K562 (cell line): ENCODE results near the gene GGA3. TPM values are rescaled to one million over a fixed set of nuclear protein-coding genes. Genes with fewer than 3 reads are reported as not detected.
A peak's percentile ranks its signal among the peaks of the same experiment; 100 is the strongest.

Experiments
- BDP1 ChIP-seq: IDR thresholded peaks from 3 replicates; pipeline ENCODE4 v1.6.1; 2011; ENCODE audit not compliant: insufficient read length, insufficient read depth
- BRD9 ChIP-seq: fragments of 450-650 bp; IDR thresholded peaks from 2 replicates; pipeline ENCODE4 v1.6.1; 2018; ENCODE audit warnings: low read depth; ENCODE audit not compliant: partially characterized antibody
- CBX2 ChIP-seq: fragments of 200-600 bp; sonication (generic); IDR thresholded peaks from one replicate; pipeline ENCODE4 v1.6.1; 2012; ENCODE audit warnings: mild to moderate bottlenecking, low read length, inconsistent platforms; ENCODE audit not compliant: insufficient read depth, poor library complexity, severe bottlenecking
- CHCHD3 ChIP-seq: fragments of 250-450 bp; sonication (Bioruptor Pico); IDR thresholded peaks from 2 replicates; pipeline ENCODE4 v2.1.2; 2022; ENCODE audit warnings: mild to moderate bottlenecking
- DACH1 ChIP-seq: fragments of 450-650 bp; IDR thresholded peaks from 2 replicates; pipeline ENCODE4 v1.6.1; 2018; ENCODE audit not compliant: partially characterized antibody
- DNMT1 ChIP-seq: fragments of 450-650 bp; IDR thresholded peaks from 2 replicates; pipeline ENCODE4 v1.6.1; 2016; ENCODE audit warnings: antibody characterized with exemption, mild to moderate bottlenecking
- ELK1 ChIP-seq: sonication (generic); formaldehyde crosslinking; IDR thresholded peaks from 2 replicates; pipeline ENCODE4 v1.8.1; 2022; ENCODE audit warnings: missing genetic modification reagents
- ESRRA ChIP-seq: fragments of 450-650 bp; IDR thresholded peaks from 2 replicates; pipeline ENCODE4 v1.6.1; 2014; ENCODE audit warnings: low read depth, mild to moderate bottlenecking, moderate library complexity, borderline replicate concordance
- GATAD2B ChIP-seq: fragments of 450-650 bp; IDR thresholded peaks from 2 replicates; pipeline ENCODE4 v1.6.1; 2017; ENCODE audit warnings: mild to moderate bottlenecking, borderline replicate concordance
- HCFC1 ChIP-seq: IDR thresholded peaks from 2 replicates; pipeline ENCODE4 v1.6.1; 2012; ENCODE audit warnings: low read depth, low read length, improper control_type of control experiment
- HDAC6 ChIP-seq: IDR thresholded peaks from 2 replicates; pipeline ENCODE4 v1.6.1; 2012; ENCODE audit warnings: low read depth, mild to moderate bottlenecking, control low read depth, inconsistent platforms, low read length, moderate library complexity
- HMGN3 ChIP-seq: IDR thresholded peaks from 2 replicates; pipeline ENCODE4 v1.6.1; 2011; ENCODE audit warnings: borderline replicate concordance, low read depth, mild to moderate bottlenecking, mixed read lengths, low read length; ENCODE audit not compliant: insufficient read length; ENCODE audit errors: extremely low read depth
- HOXB6 ChIP-seq: fragments of 250-450 bp; sonication (Bioruptor Pico); IDR thresholded peaks from 2 replicates; pipeline ENCODE4 v1.5.1; 2022; ENCODE audit warnings: mild to moderate bottlenecking, borderline replicate concordance
- NONO ChIP-seq, 2 experiments: fragments of 200-400 bp in 1 of 2; fragments of 450-650 bp in 1 of 2; formaldehyde crosslinking in 1 of 2; IDR thresholded peaks; 2 replicates each; pipeline ENCODE4 v1.6.1; 2017; ENCODE audit warnings: low read depth in 2 of 2, mild to moderate bottlenecking in 2 of 2, moderate library complexity in 2 of 2, low read length in 1 of 2
- PCBP2 ChIP-seq: fragments of 200-400 bp; formaldehyde crosslinking; IDR thresholded peaks from 2 replicates; pipeline ENCODE4 v1.6.1; 2018; ENCODE audit warnings: low read length, low read depth, mild to moderate bottlenecking, moderate library complexity; ENCODE audit not compliant: poor library complexity, severe bottlenecking
- PHB2 ChIP-seq: fragments of 450-650 bp; IDR thresholded peaks from 2 replicates; pipeline ENCODE4 v1.6.1; 2017; ENCODE audit warnings: low read depth
- RCOR1 ChIP-seq, 2 experiments: IDR thresholded peaks; 2 replicates each; pipeline ENCODE4 v1.6.1; 2012; ENCODE audit warnings: low read depth in 2 of 2, low read length in 2 of 2, borderline replicate concordance in 1 of 2, improper control_type of control experiment in 1 of 2
- STAT5A ChIP-seq: IDR thresholded peaks from 2 replicates; pipeline ENCODE4 v1.6.1; 2012; ENCODE audit warnings: low read length, inconsistent platforms, borderline replicate concordance
- THAP12 ChIP-seq: fragments of 250-450 bp; sonication (Bioruptor Pico); IDR thresholded peaks from 2 replicates; pipeline ENCODE4 v1.9.0; 2021; ENCODE audit warnings: mild to moderate bottlenecking, inconsistent platforms
- ZFP30 ChIP-seq: fragments of 250-450 bp; sonication (Bioruptor Pico); IDR thresholded peaks from 2 replicates; pipeline ENCODE4 v1.8.0; 2022; ENCODE audit warnings: moderate library complexity, mild to moderate bottlenecking, inconsistent platforms, borderline replicate concordance
- ZNF253 ChIP-seq: fragments of 250-450 bp; sonication (Bioruptor Pico); conservative IDR thresholded peaks from 2 replicates; pipeline ENCODE4 v1.6.1; 2021; ENCODE audit warnings: mild to moderate bottlenecking
- ZNF311 ChIP-seq: fragments of 250-450 bp; sonication (Bioruptor Pico); IDR thresholded peaks from 2 replicates; pipeline ENCODE4 v1.4.0; 2020; ENCODE audit warnings: mild to moderate bottlenecking, moderate library complexity
- ZNF639 ChIP-seq, 2 experiments: fragments of 200-800 bp in 1 of 2; sonication (Bioruptor generic) in 1 of 2; sonication (generic) in 1 of 2; formaldehyde crosslinking in 1 of 2; IDR thresholded peaks in 1 of 2; conservative IDR thresholded peaks in 1 of 2; 2 replicates each; pipeline versions ENCODE4 v1.5.0 to v1.6.1; 2016 to 2020; ENCODE audit warnings: missing compliant biosample characterization in 1 of 2, missing genetic modification characterization in 1 of 2, missing genetic modification reagents in 1 of 2
- ZNF780A ChIP-seq: fragments of 250-450 bp; sonication (Bioruptor Pico); IDR thresholded peaks from 2 replicates; pipeline ENCODE4 v1.5.0; 2021; ENCODE audit warnings: mild to moderate bottlenecking
- polyA plus RNA-seq, 8 experiments: library from polyadenylated mRNA; depleted of rRNA in 4 of 8; stranded (reverse) in 5 of 8; unstranded in 3 of 8; fragments of >200 nt; fragmentation: Nextera tagmentation in 2 of 8; fragmentation: Illumina TruSeq in 1 of 8; extraction: Ambion mirVana in 2 of 8; extraction: Trizol in 1 of 8; gene quantifications; 2 replicates each; pipeline versions ENCODE4 v1.2.1 to v1.2.3, GENCODE V29; 2011 to 2014; ENCODE audit warnings: inconsistent platforms in 1 of 8, missing spikeins in 1 of 8
- total RNA-seq, 7 experiments: library from RNA; depleted of rRNA in 6 of 7; stranded (reverse); fragments of >200 nt in 6 of 7; fragmentation: Illumina TruSeq in 2 of 7; extraction: Trizol in 2 of 7; gene quantifications; 2 replicates each; pipeline versions ENCODE4 v1.2.1 to v1.2.3, GENCODE V29; 2011 to 2021; ENCODE audit warnings: low replicate concordance in 1 of 7

GGA3 gene
- total and polyA plus RNA-seq, 9 of the 15 experiments (the other 6 are each of a cell fraction or from before 2014, with no cell fraction given), result 5.7 to 64.9 (median 25.4) TPM

- TF ChIP-seq CHCHD3 (CRISPR knock-in tag) (0 out of 2 replicates have a peak, but pooled peaks have one; percentile 45), HDAC6 (no peak), ZNF311 (CRISPR knock-in tag) (no peak), ESRRA (peak; percentile 91), ZNF639 (CRISPR knock-in tag; conservative IDR thresholded peaks at IDR 0.05 in 1 of 2, IDR thresholded peaks at IDR 0.05 in 1 of 2) (peak in 1 of 2 experiments; percentile 54; a peak in 1 of 4 replicates), HMGN3 (peak; percentile 84), HOXB6 (CRISPR knock-in tag) (no peak), THAP12 (CRISPR knock-in tag) (no peak), HCFC1 (peak; percentile 100), BRD9 (no peak), ZNF780A (no peak), ZFP30 (CRISPR knock-in tag) (no peak), STAT5A (no peak), ELK1 (no peak), PCBP2 (no peak), DNMT1 (no peak), RCOR1 (IDR thresholded peaks at IDR 0.05; ENCODE audit: borderline replicate concordance in 1 of 2, low read depth in 2 of 2, low read length in 2 of 2) (peak in 1 of 2 experiments; percentile 67; a peak in 2 of 4 replicates), DACH1 (peak; percentile 92), BDP1 (no peak), PHB2 (no peak), ZNF253 (CRISPR knock-in tag) (no peak), NONO (IDR thresholded peaks at IDR 0.05; ENCODE audit: low read depth in 2 of 2, low read length in 1 of 2) (peak in 1 of 2 experiments; percentile 22; a peak in 1 of 4 replicates), CBX2 (no peak), GATAD2B (no peak)
Observed at GRCh38 chr17:75289115-75289831, 27.9 kb upstream of the GGA3 start, which contains the start of gene SLC25A19 (continued).
